HepG2 (cell line): Measurements from ENCODE around the gene PTPA. TPM values are rescaled to one million over a fixed set of nuclear protein-coding genes. Genes with fewer than 3 reads are reported as not detected.
A peak's percentile ranks its signal among the peaks of the same experiment; 100 is the strongest.

ENCODE experiments used
- AHR ChIP-seq: IDR thresholded peaks from 2 replicates; pipeline ENCODE4 v1.6.1; 2018; ENCODE audit warnings: missing genetic modification reagents, missing compliant biosample characterization
- CENPX ChIP-seq: sonication (generic); formaldehyde crosslinking; IDR thresholded peaks from 2 replicates; pipeline ENCODE4 v1.9.0; 2021; ENCODE audit warnings: mild to moderate bottlenecking, missing genetic modification reagents, moderate library complexity
- CTCF ChIP-seq: sonication (generic); formaldehyde crosslinking; IDR thresholded peaks from 2 replicates; pipeline ENCODE4 v1.5.0; 2020; ENCODE audit warnings: mild to moderate bottlenecking, missing genetic modification reagents, moderate library complexity
- ELK4 ChIP-seq: sonication (generic); formaldehyde crosslinking; IDR thresholded peaks from 2 replicates; pipeline ENCODE4 v1.9.0; 2021; ENCODE audit warnings: missing genetic modification reagents, borderline replicate concordance
- HMGXB4 ChIP-seq, 2 experiments: sonication (generic) in 1 of 2; formaldehyde crosslinking in 1 of 2; IDR thresholded peaks; 2 replicates each; pipeline versions ENCODE4 v1.4.0 to v1.6.1; 2018 to 2020; ENCODE audit warnings: missing genetic modification reagents in 2 of 2, borderline replicate concordance in 1 of 2, low read depth in 1 of 2, mild to moderate bottlenecking in 1 of 2, missing biosample characterization in 1 of 2
- JUN ChIP-seq: sonication (generic); formaldehyde crosslinking; IDR thresholded peaks from 2 replicates; pipeline ENCODE4 v1.4.0; 2020; ENCODE audit warnings: mild to moderate bottlenecking, missing genetic modification reagents
- KDM3A ChIP-seq: IDR thresholded peaks from 2 replicates; pipeline ENCODE4 v1.6.1; 2018; ENCODE audit warnings: low read depth, missing compliant biosample characterization
- RAD21 ChIP-seq: fragments of 450-650 bp; formaldehyde crosslinking; IDR thresholded peaks from 2 replicates; pipeline ENCODE4 v1.5.0; 2020; ENCODE audit warnings: mild to moderate bottlenecking
- SAP130 ChIP-seq: IDR thresholded peaks from 2 replicates; pipeline ENCODE4 v1.6.1; 2016; ENCODE audit warnings: low read depth
- SRSF1 ChIP-seq: fragments of 200-400 bp; formaldehyde crosslinking; optimal IDR thresholded peaks from 2 replicates; pipeline ENCODE3; 2017; ENCODE audit warnings: mild to moderate bottlenecking, low read depth, low read length, moderate library complexity
- TOPORS ChIP-seq: sonication (generic); formaldehyde crosslinking; IDR thresholded peaks from 2 replicates; pipeline ENCODE4 v1.8.0; 2023; ENCODE audit warnings: mild to moderate bottlenecking, missing genetic modification reagents
- ZBTB42 ChIP-seq: sonication (generic); formaldehyde crosslinking; IDR thresholded peaks from 2 replicates; pipeline ENCODE4 v1.5.0; 2020; ENCODE audit warnings: mild to moderate bottlenecking, missing genetic modification reagents
- ZBTB44 ChIP-seq: sonication (generic); formaldehyde crosslinking; IDR thresholded peaks from 2 replicates; pipeline ENCODE4 v1.4.0; 2020; ENCODE audit warnings: missing genetic modification reagents
- ZNF235 ChIP-seq: sonication (generic); formaldehyde crosslinking; IDR thresholded peaks from 2 replicates; pipeline ENCODE4 v1.8.1; 2023; ENCODE audit warnings: mild to moderate bottlenecking, missing genetic modification reagents, borderline replicate concordance
- ZNF362 ChIP-seq: sonication (generic); formaldehyde crosslinking; IDR thresholded peaks from 2 replicates; pipeline ENCODE4 v1.4.0; 2020; ENCODE audit warnings: missing genetic modification reagents, mild to moderate bottlenecking, borderline replicate concordance
- ZNF546 ChIP-seq: sonication (generic); formaldehyde crosslinking; conservative IDR thresholded peaks from 2 replicates; pipeline ENCODE4 v1.8.1; 2023; ENCODE audit warnings: mild to moderate bottlenecking, missing genetic modification reagents
- ZNF574 ChIP-seq: sonication (generic); formaldehyde crosslinking; IDR thresholded peaks from 2 replicates; pipeline ENCODE4 v1.4.0; 2020; ENCODE audit warnings: missing genetic modification reagents
- polyA plus RNA-seq, 8 experiments: library from polyadenylated mRNA; depleted of rRNA in 3 of 8; stranded (reverse) in 7 of 8; unstranded in 1 of 8; fragments of >200 nt; fragmentation: Illumina TruSeq in 4 of 8; extraction: Trizol in 4 of 8; gene quantifications; 2 replicates each; pipeline versions ENCODE4 v1.2.1 to v1.2.3, GENCODE V29; 2011 to 2016; ENCODE audit warnings: low read depth in 4 of 8, missing spikeins in 1 of 8, mixed read lengths in 1 of 8; ENCODE audit not compliant: insufficient read depth in 1 of 8
- total RNA-seq, 5 experiments: library from RNA; depleted of rRNA; stranded (reverse); fragments of >200 nt; fragmentation: Illumina TruSeq; extraction: Trizol; gene quantifications; 2 replicates each; pipeline ENCODE4 v1.2.3, GENCODE V29; 2016; ENCODE audit warnings: low read depth in 1 of 5

Gene PTPA
- total and polyA plus RNA-seq, 2 of the 13 experiments (the other 11 are each of a cell fraction or from before 2014, with no cell fraction given): 79.3 to 105 TPM

- TF ChIP-seq CTCF (CRISPR knock-in tag): peak; percentile 21; the same call in 1 of the 2 replicates
- TF ChIP-seq ZNF362 (CRISPR knock-in tag): peak; percentile 67; the same call in 1 of the 2 replicates
- TF ChIP-seq HMGXB4 (CRISPR knock-in tag; IDR thresholded peaks at IDR 0.05; ENCODE audit: borderline replicate concordance in 1 of 2, low read depth in 1 of 2): peak in 1 of 2 experiments; percentile 33; a peak in 2 of 4 replicates
- no peak for TF ChIP-seq ELK4
- peak; percentile 39 for TF ChIP-seq SRSF1
- TF ChIP-seq ZBTB42 (CRISPR knock-in tag): 0 out of 2 replicates have a peak, but pooled peaks have one; percentile 55
- 0 out of 2 replicates have a peak, but pooled peaks have one; percentile 56 for TF ChIP-seq TOPORS (CRISPR knock-in tag)
- TF ChIP-seq ZNF546 (CRISPR knock-in tag): 0 out of 2 replicates have a peak, but pooled peaks have one; percentile 3
- no peak for TF ChIP-seq RAD21
- 0 out of 2 replicates have a peak, but pooled peaks have one; percentile 8 for TF ChIP-seq ZNF235 (CRISPR knock-in tag)
- no peak for TF ChIP-seq CENPX (CRISPR knock-in tag)
- TF ChIP-seq AHR (CRISPR knock-in tag): peak; percentile 30; the same call in 1 of the 2 replicates
- TF ChIP-seq ZBTB44 (CRISPR knock-in tag): no peak
- peak; percentile 77 for TF ChIP-seq SAP130 (CRISPR knock-in tag)
- TF ChIP-seq KDM3A: peak; percentile 44; the same call in 1 of the 2 replicates
- TF ChIP-seq ZNF574 (CRISPR knock-in tag): 0 out of 2 replicates have a peak, but pooled peaks have one; percentile 48
- TF ChIP-seq JUN (CRISPR knock-in tag): peak; percentile 44; the same call in 1 of the 2 replicates
These were observed 63.7 kb downstream of the PTPA start (continued) for GRCh38 chr9:129174724-129175514.
